Activated CD4-positive, alpha-beta T cell treated with anti-CD3 and anti-CD28 coated beads, Interleukin-2, Interleukin-4, amounts not matched to agents 100 ng/mL and 50 ng/mL, durations not matched to agents 16 hours and 8 hours (primary cell): Measurements from ENCODE around the gene TESMIN.

Source experiments
- DNase-seq: peaks from one replicate; pipeline ENCODE4 v3.0.0-alpha.2; 2020; ENCODE audit warnings: low spot score

The TESMIN gene

DNA sequence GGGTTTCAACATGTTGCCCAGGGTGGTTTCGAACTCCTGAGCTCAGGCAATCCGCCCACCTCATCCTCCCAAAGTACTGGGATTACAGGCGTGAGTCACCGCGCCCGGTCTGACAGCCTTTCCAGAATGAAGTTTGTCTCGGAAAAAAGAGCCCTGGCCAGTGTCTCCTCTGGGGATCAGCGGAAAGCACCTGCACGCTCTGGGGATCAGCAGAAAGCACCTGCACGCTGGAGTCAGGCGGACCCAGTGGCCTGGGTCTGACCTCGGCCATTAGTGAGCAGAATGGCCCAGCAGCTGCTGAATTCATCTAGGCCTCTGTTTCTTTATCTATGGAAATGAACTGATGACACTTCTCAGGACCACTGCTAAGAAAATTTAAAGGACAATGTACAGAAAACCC is 10.5 kb upstream of the TESMIN start:
- no peak for DNase-seq

DNA sequence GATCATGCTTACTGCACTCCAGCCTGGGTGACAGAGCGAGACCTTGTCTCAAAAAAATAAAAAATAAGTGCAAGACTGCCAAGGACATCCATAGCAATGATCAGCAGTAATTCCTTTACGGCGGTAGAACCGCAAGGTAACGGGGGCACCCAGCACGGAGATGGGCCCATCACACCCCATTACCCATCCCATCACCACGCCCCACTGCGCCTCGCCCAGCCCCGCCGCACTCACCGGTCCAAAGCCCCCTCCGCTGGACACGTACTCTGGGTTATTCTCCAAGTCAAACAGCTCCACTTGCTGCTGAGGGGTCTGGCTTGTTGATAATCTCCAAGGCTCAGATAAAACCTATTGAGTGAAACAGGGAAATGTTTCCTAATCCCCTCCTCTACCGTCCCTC is 8.7 kb upstream of the TESMIN start:
- DNase-seq: no peak

DNA sequence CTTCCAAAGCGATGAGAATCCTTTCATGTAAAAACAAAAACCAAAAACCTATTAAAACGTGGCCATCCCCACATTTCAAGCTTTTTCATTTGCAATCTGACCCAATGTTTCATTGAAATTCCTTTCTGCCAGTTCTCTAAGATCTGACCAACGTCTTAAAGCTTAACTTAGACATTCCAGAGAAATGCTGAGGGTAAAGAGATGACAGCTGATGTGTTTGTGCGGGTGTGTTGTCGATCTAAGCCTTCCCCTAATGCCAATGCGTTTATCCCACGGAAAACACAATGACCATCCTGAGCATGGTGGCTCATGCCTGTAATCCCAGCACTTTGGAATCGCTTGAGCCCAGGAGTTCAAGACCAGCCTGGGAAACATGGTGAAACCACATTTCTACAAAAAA is 6.4 kb upstream of the TESMIN start:
- no peak for DNase-seq

DNA sequence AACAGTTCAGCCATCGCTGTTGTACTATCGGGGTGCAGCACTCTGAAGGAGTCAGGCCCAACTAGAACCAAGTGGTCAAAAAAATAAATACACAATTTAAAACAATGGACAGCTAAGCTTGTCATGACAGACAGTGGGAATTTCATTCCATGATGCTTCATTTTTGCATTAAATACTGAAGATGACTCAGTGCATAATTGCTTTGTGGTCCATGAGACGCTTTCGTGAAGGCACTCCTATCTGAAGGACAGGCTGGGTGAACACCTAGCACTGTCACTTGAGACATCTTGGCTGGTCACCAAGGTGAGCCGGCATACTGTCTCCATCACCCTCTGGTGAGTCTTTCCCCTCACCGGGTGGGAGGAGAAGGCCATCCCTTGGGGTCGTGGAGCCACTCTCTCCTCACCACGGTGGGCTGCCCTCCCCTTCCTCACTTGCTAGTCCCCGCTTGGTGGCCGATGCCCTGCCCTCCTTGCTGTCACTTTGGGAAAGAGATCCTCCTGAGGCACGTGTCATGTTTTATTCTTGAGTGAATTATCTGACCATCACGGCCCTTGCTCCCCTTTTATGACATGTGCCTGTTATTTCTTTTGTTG is 4.9 kb upstream of the TESMIN start:
- DNase-seq: no peak

DNA sequence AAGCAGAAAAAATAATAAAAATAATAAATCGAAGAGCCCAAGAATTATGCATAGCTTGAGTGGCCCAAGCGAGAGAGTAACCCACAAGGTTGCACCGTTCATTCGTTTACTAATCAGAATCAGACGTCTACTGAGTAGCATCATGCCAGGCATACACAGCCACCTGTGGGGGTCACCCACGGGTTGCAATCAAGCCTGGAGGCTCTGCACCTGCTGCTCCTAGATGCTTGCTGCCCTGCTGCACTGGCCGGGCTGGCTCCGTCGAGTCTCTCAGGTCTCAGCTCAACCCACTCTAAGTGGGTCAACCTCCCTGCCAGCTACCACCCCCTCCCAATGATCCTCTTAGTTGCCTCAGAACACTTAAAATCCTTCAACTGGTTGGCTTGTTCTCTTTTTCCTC is 2.0 kb upstream of the TESMIN start:
- DNase-seq: no peak

DNA sequence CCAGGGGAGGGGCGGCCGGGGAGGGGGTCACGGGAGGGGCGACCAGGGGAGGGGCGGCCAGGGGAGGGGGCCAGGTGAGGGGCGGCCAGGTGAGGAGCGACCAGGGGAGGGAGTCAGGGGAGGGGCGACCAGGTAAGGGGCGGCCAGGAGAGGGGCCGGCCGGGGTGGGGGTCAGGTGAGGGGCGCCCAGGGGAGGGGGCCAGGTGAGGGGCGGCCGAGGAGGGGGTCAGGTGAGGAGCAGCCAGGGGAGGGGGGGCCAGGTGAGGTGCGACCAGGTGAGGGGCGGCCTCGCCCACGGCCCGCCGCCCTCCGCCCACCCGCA is 355 bp downstream of the TESMIN start:
- DNase-seq: no peak

DNA sequence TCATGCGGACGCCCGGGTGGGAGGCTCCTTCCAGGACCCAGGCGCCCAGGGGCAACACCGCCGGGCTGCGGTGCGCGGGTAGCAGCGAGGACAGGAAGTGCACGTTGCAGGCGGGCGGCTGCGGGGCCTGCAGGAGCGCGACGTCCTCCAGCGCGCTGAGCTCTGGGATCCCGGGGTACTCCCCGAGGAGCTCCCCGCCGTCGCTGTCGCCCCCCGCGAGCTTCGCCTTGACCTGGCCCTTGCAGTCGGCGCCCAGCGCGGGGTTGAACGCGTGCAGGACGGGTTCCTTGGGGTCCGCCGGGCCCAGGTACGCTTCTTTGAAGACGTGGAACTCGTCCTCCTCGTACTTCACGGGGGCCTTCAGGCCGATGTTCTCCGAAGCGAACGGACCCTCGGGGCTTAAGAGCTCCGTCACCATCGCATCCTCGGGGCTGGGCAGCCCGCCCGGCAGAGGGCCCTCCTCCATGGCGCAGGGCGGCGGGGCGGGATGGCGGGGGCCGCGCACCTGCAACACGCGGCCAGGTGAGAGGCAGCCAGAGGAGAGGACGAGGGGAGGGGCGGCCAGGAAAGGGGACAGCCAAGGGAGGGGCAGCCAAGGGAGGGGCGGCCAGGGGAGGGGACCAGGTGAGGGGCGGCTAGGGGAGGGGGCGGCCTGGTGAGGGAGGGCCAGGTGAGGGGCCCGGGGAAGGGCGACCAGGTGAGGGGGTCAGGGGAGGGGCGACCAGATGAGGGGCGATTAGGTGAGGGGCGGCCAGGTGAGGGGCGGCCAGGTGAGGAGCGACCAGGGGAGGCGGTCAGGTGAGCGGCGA is 921 bp downstream of the TESMIN start:
- DNase-seq: no peak

DNA sequence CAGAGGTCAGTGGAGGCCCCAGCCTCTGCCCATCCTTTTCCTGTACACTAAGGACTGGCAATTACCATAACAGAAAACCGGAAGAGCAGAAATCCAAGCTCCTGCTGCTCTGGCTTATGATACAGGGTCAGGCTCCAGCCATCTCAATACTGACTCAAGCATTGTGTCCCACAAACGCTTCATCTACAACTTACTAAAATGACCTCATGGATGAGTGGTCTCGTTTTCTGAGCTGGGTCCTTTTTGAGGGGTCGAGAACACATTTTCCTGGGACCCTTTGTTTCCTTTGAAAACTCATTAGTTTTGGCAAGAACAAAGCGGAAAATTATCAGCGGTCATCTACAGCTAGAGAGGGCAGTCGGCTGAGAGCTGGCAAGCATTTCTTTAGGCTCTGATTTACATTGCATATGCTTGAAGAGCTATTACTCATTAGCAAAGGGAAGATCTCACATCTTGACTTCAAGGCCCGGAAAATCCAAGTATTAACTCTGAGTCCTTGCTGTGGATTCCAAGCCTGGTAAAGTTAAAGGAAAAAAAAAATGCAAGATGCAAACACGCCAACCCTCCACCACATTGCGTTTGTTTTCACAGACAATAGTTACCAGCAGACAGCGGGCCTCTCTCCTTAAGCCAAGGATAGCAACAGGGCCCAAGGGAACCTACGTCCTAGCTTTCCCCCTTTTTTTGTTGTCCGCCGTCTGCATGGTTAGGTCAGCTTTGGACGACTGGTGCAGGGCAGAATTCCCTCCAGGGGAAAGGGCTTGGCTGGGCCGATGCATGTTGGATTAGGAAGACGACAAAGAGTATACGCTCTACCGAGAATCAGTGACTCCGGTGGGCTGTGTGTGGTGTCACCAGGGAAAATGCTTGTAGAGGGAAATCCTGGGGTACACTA is 1.8 kb downstream of the TESMIN start:
- DNase-seq: no peak

DNA sequence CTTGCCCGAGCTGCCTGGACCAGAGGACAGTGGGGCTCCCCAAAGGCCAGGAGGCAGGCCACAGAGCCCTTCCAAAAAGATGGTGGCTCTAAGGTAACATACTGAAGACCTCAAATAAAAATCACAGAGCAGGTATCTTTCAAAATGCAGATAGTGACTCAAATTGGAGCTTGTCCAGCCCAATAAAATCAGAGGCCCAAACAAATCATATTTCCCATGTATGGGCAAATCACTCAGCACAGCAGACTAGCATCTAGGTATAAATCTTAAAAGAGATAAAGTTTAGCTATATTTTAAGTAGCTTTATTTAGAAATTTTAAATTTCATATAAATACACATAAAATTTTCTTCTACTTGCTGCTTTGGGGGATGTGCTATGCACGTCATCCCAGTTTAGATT is 3.3 kb downstream of the TESMIN start:
- DNase-seq: no peak

DNA sequence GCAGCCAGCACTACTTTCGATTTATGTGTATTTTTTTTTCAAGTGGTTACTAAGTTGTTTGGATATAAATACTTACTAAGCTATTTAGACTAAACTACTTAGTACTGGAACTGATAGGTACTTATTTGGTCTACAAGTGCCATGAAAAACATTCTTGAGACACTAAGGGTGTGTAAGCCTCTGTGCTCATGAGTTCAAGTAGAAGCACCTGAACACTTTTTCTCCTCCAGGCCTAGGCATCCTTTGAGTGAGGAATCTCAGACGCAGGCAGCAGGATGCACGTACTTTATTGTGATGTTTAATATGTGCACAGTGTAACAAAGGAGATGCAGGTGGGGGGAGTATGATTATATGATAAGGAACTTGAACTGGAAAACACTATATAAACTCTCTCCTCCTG is 7.8 kb downstream of the TESMIN start:
- no peak for DNase-seq

DNA sequence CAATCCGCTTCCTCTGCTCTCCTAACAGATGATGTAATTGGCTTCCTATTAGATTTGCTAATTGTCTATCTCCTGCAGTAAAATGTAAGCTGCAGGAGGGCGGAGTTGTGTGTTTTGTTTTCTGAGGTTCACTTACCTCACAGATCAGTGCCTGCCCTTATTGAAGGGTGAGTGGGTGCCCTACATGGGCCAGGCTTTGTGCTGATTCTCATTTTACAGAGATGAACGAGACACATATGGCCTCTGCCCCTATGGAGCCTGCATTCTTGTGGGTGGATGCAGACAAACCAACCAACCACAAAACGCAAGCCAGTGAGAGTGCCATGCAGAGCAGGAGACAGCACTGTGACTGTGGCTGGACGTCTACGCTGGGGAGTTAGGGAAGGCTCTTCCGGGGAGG is 9.9 kb downstream of the TESMIN start:
- no peak for DNase-seq

DNA sequence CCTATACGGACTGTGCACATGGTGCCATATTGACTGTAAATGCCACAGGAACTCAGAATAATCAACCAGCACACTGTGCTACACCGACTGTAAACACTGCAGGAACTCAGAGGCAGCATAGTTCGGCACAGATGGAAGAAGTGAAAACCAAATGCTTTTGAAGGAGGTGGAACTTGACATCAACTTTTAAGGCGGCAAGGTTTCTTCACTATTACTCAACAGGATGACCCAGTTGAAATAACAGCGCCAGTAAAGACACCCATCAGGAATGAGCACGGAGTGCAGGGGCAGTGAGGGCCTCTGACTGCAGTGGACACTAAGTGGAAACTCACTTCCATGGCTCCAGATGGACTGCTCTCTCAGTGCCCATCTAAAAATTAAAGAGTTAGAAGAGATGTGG is 15.7 kb downstream of the TESMIN start:
- DNase-seq: no peak

DNA sequence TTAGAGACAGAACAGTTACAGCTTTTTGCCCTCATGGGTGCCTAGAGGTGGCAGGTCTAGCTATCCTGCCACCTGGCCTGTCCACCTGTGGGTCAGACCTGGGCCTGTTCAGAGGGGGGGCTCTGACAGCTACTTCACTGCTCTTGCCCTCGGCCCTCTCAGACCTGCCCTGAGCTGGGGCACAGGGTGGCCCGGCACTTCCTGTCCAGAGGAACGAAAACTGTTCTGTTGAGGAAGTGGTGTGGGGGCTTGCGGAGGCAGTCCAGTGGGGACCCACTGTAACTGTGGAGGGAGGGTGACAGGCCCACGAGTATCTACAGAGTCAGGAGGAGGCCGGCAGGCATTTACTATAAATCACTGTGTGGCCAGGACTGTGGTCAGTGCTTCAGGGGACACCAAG is 16.2 kb downstream of the TESMIN start:
- no peak for DNase-seq

DNA sequence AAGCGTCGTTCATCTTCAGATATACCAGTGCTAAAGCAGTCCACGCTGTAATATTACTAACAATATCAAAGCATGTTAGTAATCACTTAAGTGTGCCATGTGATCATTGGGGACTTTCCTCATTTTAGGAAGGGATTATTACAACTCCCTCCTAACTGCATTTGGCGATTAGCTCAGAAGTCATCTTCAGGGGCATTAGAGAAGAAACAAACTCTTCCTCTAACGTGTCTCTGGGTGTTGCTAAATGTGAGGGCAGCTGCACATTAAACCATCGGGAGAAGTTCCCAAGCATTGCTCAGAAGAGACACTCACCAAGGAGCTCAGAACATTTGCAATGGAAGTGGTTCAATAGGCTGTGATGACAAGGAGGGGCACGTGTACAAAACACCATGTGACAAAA is 17.2 kb downstream of the TESMIN start:
- no peak for DNase-seq

DNA sequence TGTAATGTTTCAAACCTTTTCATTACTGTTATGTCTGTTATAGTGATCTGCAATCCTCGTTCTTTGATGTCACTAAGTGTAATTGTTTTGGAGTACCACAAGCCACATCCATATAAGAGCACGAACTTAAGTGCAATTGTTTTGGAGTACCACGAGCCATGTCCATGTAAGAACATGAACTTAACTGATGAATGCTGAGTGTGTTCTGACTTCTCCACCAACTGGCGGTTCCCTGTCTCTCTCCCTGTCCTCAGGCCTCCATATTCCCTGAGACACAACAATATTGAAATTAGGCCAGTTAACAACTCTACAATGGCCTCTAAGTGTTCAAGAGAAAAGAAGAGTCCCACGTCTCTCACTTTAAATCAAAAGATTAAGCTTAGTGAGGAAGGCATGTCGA is 23.5 kb downstream of the TESMIN start:
- no peak for DNase-seq

DNA sequence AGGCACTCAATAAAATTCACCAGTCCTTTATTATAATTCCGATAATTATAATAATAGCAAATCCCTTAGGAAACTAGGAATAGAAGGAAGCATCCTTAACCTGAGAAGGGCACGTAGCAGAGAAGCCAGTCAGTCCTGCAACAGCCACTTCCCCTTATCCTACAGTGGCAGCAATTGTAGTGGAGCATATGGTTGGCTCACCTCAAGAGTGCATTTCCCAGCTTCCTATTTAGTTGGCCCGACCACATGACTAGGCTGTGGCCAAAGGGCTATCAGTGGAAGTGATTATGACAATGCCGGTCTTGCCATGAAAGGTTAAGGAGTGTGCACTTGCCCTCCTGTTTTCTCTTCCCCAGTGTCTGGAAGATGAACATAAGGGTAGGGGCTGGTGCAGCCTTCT is 27.0 kb downstream of the TESMIN start:
- DNase-seq: no peak

DNA sequence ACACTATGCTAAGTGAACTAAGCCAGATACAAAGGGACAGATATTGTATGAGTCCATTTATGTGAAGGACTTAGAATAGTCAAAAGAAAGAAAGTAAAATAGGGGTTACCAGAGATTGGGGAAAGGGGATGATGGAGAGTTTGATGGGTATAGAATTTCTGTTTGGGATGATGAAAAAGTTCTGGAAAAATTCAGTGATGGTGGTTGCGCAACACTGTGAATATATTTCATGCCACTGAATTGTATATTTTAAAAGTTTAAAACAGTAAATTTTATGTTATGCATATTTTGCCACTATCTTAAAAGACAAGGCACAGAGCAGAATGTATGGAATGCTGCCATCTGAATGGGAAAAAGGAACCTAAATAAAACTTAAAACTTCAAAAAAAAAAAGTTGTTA is 29.2 kb downstream of the TESMIN start:
- no peak for DNase-seq

DNA sequence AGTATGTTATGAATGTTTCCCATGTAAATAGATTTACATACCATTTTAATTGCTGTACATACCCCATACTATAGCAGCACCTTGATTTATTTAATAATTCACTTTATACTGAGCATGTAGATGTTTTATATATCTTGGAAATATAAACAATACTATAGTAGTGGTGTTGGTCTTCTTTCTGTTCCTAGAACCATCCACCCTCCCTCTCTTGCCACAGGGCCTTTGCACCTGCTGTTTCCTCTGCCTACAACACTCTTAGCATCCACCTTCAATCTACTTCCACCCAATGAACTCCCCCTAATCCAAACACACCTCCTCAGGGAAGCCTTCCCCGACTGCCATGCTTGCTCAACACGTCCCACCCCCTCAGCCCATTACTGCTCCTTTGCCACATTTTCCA is 30.2 kb downstream of the TESMIN start:
- DNase-seq: no peak

DNA sequence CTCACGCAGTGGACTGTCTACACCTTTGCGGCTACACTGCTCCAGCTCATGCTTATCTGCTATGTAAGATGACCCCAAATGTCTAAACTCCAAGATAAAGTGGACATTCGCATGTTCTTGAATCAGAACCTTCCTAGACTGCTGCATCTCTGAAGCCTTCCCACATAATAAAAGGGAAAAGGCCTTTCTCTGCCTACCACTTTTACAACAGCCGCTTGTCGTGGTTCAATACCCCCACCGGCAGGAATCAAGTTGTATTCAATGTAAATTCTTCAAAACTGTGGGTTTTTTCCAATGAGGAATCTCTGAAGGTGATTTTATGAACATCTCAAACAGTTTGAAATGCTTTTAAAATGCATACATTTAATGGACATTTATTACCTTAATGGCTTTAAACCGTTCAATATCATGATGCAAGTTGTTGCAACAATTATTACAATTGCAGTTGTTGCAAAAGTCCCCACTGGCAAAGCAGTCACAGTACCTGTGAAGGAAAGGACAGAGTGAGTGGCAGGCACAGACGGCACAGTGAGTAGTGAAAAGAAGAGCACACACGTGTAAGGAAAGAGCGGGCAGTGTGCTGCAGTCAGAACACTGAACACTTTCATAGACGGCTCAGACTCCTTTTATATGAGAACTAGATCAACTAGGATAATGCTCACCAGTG is 35.7 kb downstream of the TESMIN start:
- no peak for DNase-seq

DNA sequence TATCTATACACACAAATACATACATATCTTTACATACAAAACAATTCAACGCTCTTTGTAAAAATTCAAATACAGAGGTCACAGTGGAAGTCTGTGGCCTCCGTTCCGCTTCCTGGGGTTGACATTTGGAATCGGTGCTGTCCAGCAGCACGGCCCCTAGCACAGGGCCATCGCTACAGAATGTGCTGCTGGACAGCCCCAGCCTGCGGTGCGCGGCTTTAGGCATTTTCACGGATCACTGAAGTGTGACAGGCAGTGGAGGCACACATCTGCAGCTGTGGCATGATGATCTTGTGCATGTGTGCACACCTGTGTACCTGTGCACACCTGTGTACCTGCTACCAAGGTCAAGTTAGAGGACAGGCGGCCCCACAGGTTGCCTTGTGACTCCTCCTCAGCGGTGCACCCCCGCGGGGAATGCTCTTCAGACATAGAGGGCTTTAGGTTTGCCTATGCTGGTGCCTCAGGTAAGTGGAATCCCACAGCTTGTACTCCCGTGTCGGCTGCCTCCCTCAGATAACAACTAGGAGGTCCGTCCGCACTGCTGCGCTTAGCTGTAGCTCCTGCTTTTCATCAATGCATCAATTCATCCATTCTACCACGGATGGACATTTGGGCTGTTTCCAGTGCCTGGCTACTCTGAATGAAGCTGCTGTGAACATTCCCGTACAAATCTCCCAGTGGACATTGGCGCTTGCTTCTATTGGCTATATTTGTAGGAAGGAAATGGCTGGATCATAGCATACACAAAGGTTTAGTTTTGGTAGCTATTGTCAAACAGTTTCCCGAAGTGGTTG is 37.1 kb downstream of the TESMIN start:
- DNase-seq: no peak

DNA sequence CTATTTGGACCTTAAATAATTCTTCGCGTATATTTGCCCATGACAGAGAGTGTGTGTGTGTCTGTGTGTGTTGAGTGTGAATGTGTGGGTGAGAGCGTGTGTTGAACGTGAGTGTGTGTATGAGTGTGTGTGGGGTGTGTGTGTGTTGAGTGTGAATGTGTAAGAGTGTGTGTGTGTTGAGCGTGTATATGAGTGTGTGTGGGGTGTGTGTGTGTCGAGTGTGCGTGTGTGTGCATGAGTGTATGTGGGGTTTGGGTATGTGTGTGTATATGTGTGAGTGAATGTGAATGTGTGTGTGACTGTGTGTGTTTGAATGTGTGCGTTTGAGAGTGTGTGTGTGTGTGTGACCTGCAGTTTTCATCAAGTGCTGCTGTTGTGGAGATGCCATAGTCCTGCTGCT is 40.2 kb downstream of the TESMIN start:
- no peak for DNase-seq

DNA sequence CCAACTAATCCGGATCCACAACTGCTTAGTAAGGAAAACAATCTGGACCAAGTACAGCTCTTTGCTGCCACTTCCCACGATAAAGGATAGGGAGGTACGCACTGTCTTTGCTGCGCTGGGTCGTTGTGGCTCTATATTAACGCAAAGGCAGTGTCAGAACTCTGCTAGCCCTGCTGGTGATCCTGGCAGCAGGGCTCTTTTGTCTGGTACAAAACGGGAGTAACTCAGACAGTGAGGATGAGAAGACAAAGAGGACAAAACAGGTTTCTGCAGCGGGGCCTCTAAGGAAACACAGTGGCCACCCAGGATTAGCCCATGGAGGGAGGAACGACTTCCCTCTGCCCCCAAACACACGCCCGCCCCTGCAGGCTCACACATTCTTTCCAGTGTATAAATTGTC is 40.9 kb downstream of the TESMIN start:
- no peak for DNase-seq
